Glutamatergic neuron (in vitro differentiated cells): Measurements from ENCODE around the gene DYNLL1. TPM values are rescaled to one million over a fixed set of nuclear protein-coding genes. Genes with fewer than 3 reads are reported as not detected.
A peak's percentile ranks its signal among the peaks of the same experiment; 100 is the strongest.

Experiments used
- DNase-seq: peaks from one replicate; pipeline ENCODE4 v3.0.0; 2022
- H3K27ac Mint-ChIP-seq: one replicate; pipeline ENCODE4 v1.8.0; 2020; ENCODE audit warnings: mild to moderate bottlenecking, mixed read lengths, inconsistent platforms; ENCODE audit not compliant: unreplicated experiment
- H3K27me3 Mint-ChIP-seq: one replicate; pipeline ENCODE4 v1.8.0; 2020; ENCODE audit warnings: mild to moderate bottlenecking, moderate library complexity, mixed read lengths, inconsistent platforms; ENCODE audit not compliant: unreplicated experiment
- H3K36me3 Mint-ChIP-seq: one replicate; pipeline ENCODE4 v1.8.0; 2020; ENCODE audit warnings: mild to moderate bottlenecking, mixed read lengths, inconsistent platforms; ENCODE audit not compliant: unreplicated experiment
- H3K4me1 Mint-ChIP-seq: one replicate; pipeline ENCODE4 v1.8.0; 2020; ENCODE audit warnings: mild to moderate bottlenecking, low read depth, mixed read lengths, inconsistent platforms; ENCODE audit not compliant: unreplicated experiment
- H3K4me3 Mint-ChIP-seq: one replicate; pipeline ENCODE4 v1.8.0; 2020; ENCODE audit warnings: mild to moderate bottlenecking, mixed read lengths, inconsistent platforms; ENCODE audit not compliant: unreplicated experiment
- H3K9me3 Mint-ChIP-seq: one replicate; pipeline ENCODE4 v1.8.0; 2020; ENCODE audit warnings: mild to moderate bottlenecking, moderate library complexity, mixed read lengths, inconsistent platforms; ENCODE audit not compliant: unreplicated experiment
- CTCF ChIP-seq: fragments of 200-600 bp; sonication (generic); IDR thresholded peaks from one replicate; pipeline ENCODE4 v1.5.0; 2021; ENCODE audit not compliant: partially characterized antibody, unreplicated experiment
- total RNA-seq: library from RNA; stranded (reverse); fragmentation: NEBNext Ultra II Directional; extraction: Animal tissue kit (Norgen Biotek cat#: 25700); gene quantifications from one replicate; pipeline ENCODE4 v1.2.1, GENCODE V29; 2021; ENCODE audit not compliant: unreplicated experiment

Gene DYNLL1
- total RNA-seq, 1 donor from 2014 or later = 403 TPM

DNA sequence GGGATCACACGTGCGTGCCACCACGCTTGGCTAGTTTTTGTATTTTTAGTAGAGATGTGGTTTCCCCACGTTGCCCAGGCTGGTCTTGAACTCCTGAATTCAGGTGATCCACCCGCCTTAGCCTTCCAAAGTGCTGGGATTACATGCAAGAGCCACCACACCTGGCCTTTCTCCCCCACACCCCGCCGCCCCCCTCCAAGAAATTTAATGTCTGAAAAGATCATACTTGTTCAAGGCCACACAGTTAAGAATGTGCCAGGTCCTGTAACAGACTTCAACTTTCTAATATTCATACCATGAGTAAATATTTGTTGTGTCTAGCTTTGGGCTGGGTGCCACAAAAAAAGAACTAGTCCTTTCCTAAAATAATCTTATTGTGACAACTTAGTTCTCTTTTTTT, 40.6 kb upstream of the DYNLL1 start:
- TF ChIP-seq CTCF = no peak
- H3K9me3 Mint-ChIP-seq = peaks cover 4% of the 10 kb centered on the region
- no peak overlapping the region for H3K4me3 Mint-ChIP-seq
- H3K27me3 Mint-ChIP-seq = no peaks in the 10 kb centered on the region
- no peak overlapping the region for H3K27ac Mint-ChIP-seq
- no peaks in the 10 kb centered on the region for H3K4me1 Mint-ChIP-seq
- no peak for DNase-seq
- H3K36me3 Mint-ChIP-seq = no peaks in the 10 kb centered on the region

GRCh38 chr12:120457133-120457532, 38.8 kb upstream of the DYNLL1 start:
- Mint-ChIP-seq H3K27me3 (no peaks in the 10 kb centered on the region), H3K4me1 (no peaks in the 10 kb centered on the region), H3K9me3 (peaks cover 4% of the 10 kb centered on the region), H3K4me3 (no peak overlapping the region), H3K27ac (no peak overlapping the region), H3K36me3 (no peaks in the 10 kb centered on the region)
- TF ChIP-seq CTCF = peak; percentile 25
- DNase-seq = no peak

DNA sequence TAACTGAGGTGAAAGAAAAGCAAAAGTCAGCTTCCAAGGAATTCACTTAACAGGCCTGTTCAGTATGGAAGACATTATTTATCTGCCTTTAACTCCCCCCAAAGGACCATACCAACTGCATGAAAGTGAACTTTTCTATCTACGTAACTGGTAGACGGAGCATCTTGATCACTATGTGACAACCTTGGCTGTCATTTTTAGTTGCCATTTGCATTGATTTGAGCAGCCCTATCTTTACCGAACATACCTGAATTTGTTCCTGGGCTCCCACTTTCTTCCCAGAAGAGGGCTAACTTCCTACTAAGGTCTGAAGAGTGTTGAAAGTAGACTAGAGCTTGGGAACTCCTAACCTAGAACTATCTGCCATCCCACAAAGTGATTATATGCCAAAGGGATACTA, 35.8 kb upstream of the DYNLL1 start:
- TF ChIP-seq CTCF = no peak
- Mint-ChIP-seq H3K4me3 (no peak overlapping the region), H3K27ac (no peak overlapping the region), H3K9me3 (peaks cover 4% of the 10 kb centered on the region), H3K27me3 (no peaks in the 10 kb centered on the region), H3K4me1 (no peaks in the 10 kb centered on the region), H3K36me3 (no peaks in the 10 kb centered on the region)
- DNase-seq = no peak

DNA sequence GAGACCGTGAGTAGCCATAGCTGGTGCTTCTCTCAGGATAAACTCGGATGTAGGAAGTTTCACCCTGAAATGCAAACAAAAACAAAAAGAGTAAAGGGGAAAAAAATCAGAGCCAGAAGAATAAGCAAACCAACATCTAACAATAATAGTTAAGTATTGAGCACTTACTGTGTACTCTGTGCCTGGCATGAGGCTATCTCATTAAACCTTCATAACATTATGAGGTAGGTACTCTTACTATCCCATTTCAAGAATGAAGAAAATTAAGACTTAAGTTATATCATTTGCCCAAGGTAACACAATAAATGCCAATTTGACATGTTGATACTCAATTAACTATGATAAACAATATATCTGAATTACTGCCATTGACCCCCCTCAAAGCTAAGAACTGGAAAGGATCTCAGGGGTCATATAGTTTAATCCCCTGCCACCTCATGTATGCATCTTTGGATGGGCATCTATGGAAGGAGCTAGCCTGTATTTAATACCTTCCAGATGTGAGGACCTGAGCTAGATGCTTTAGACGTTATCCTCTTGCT, 33.7 kb upstream of the DYNLL1 start:
- no peaks in the 10 kb centered on the region for H3K27me3 Mint-ChIP-seq
- peaks cover 2% of the 10 kb centered on the region for H3K9me3 Mint-ChIP-seq
- H3K36me3 Mint-ChIP-seq = no peaks in the 10 kb centered on the region
- no peak overlapping the region for H3K4me3 Mint-ChIP-seq
- no peaks in the 10 kb centered on the region for H3K4me1 Mint-ChIP-seq
- DNase-seq = no peak
- no peak overlapping the region for H3K27ac Mint-ChIP-seq
- TF ChIP-seq CTCF = no peak

- no peak overlapping the region for H3K4me3 Mint-ChIP-seq
- no peaks in the 10 kb centered on the region for H3K36me3 Mint-ChIP-seq
- no peak overlapping the region for H3K27ac Mint-ChIP-seq
- TF ChIP-seq CTCF = no peak
- no peak for DNase-seq
- no peaks in the 10 kb centered on the region for H3K9me3 Mint-ChIP-seq
- peaks cover 4% of the 10 kb centered on the region for H3K4me1 Mint-ChIP-seq
- peaks cover 5% of the 10 kb centered on the region for H3K27me3 Mint-ChIP-seq
Measured at GRCh38 chr12:120463712-120464111, 32.2 kb upstream of the DYNLL1 start.
